ENCODE results near the gene SEMA5A. TPM values are rescaled to one million over a fixed set of nuclear protein-coding genes. Genes with fewer than 3 reads are reported as not detected.

SEMA5A gene
- total RNA-seq, 6 experiments from 2014 or later = 54.2 to 69.7 (median 59.9) TPM

GRCh38 chr5:9335269-9335668 lies 210.6 kb downstream of the SEMA5A start:
- Mint-ChIP-seq H3K4me3 (peak overlapping the region; percentile 49), H3K27me3 (ENCODE audit: insufficient read depth) (peaks cover 2% of the 10 kb centered on the region; the same call in 1 of the 2 replicates), H3K4me1 (ENCODE audit: low read depth) (peaks cover 65% of the 10 kb centered on the region), H3K27ac (peak overlapping the region; percentile 65), H3K9me3 (no peaks in the 10 kb centered on the region; the same call in 1 of the 2 replicates), H3K36me3 (ENCODE audit: low read depth) (peaks cover 30% of the 10 kb centered on the region)
- no peak for TF ChIP-seq CTCF (IDR thresholded peaks at IDR 0.05)
- DNase-seq = peak; percentile 62

- H3K4me1 Mint-ChIP-seq (ENCODE audit: low read depth) = peaks cover 32% of the 10 kb centered on the region
- H3K27me3 Mint-ChIP-seq (ENCODE audit: insufficient read depth) = peaks cover 2% of the 10 kb centered on the region; the same call in 1 of the 2 replicates
- no peaks in the 10 kb centered on the region for H3K9me3 Mint-ChIP-seq
- DNase-seq = no peak
- peaks cover 16% of the 10 kb centered on the region for H3K36me3 Mint-ChIP-seq (ENCODE audit: low read depth)
- no peak overlapping the region for H3K27ac Mint-ChIP-seq
- TF ChIP-seq CTCF (IDR thresholded peaks at IDR 0.05) = no peak
- no peak overlapping the region for H3K4me3 Mint-ChIP-seq
These were observed 213.8 kb downstream of the SEMA5A start for GRCh38 chr5:9332026-9332425.

GRCh38 chr5:9331372-9331771 lies 214.5 kb downstream of the SEMA5A start:
- no peak overlapping the region for H3K4me3 Mint-ChIP-seq

GRCh38 chr5:9329125-9329524 lies 216.8 kb downstream of the SEMA5A start:
- H3K9me3 Mint-ChIP-seq = no peaks in the 10 kb centered on the region

More at GRCh38 chr5:9331372-9331771, 214.5 kb downstream of the SEMA5A start:
- H3K4me1 Mint-ChIP-seq (ENCODE audit: low read depth) = peaks cover 26% of the 10 kb centered on the region
- no peak overlapping the region for H3K27ac Mint-ChIP-seq
- peaks cover 13% of the 10 kb centered on the region for H3K36me3 Mint-ChIP-seq (ENCODE audit: low read depth)
- no peak for TF ChIP-seq CTCF (IDR thresholded peaks at IDR 0.05)
- H3K27me3 Mint-ChIP-seq (ENCODE audit: insufficient read depth) = peaks cover 2% of the 10 kb centered on the region; the same call in 1 of the 2 replicates
- no peaks in the 10 kb centered on the region for H3K9me3 Mint-ChIP-seq
- no peak for DNase-seq

GRCh38 chr5:9325549-9325948 lies 220.3 kb downstream of the SEMA5A start:
- TF ChIP-seq CTCF (IDR thresholded peaks at IDR 0.05) = no peak
- H3K36me3 Mint-ChIP-seq (ENCODE audit: low read depth) = no peaks in the 10 kb centered on the region; the same call in 1 of the 2 replicates
- H3K27ac Mint-ChIP-seq = no peak overlapping the region
- no peaks in the 10 kb centered on the region for H3K9me3 Mint-ChIP-seq
- H3K4me3 Mint-ChIP-seq = no peak overlapping the region
- H3K4me1 Mint-ChIP-seq (ENCODE audit: low read depth) = peaks cover 21% of the 10 kb centered on the region
- no peaks in the 10 kb centered on the region for H3K27me3 Mint-ChIP-seq (ENCODE audit: insufficient read depth)
- DNase-seq = no peak

More at GRCh38 chr5:9329125-9329524, 216.8 kb downstream of the SEMA5A start:
- Mint-ChIP-seq H3K4me1 (ENCODE audit: low read depth) (peaks cover 23% of the 10 kb centered on the region), H3K27me3 (ENCODE audit: insufficient read depth) (no peaks in the 10 kb centered on the region), H3K4me3 (no peak overlapping the region), H3K36me3 (ENCODE audit: low read depth) (peaks cover 6% of the 10 kb centered on the region), H3K27ac (no peak overlapping the region)
- no peak for DNase-seq
- TF ChIP-seq CTCF (IDR thresholded peaks at IDR 0.05) = no peak

All from HFFc6 (cell line).